LNCaP clone FGC (cell line): ENCODE measurements around the gene KNSTRN.

Experiments used
- DNase-seq: peaks from one replicate; pipeline ENCODE4 v3.0.0-alpha.2; 2011; ENCODE audit warnings: low read depth
- H3K4me3 ChIP-seq: 2 replicates; pipeline ENCODE4 v1.5.1; 2011; ENCODE audit warnings: mild to moderate bottlenecking, low read depth, low read length, control low read depth
- TF ChIP-seq, protein P1 (sequence below): IDR thresholded peaks from 2 replicates; pipeline ENCODE4 v1.5.1; 2012; ENCODE audit warnings: mild to moderate bottlenecking; ENCODE audit not compliant: control insufficient read depth, insufficient read depth; ENCODE audit errors: extremely low read depth

KNSTRN gene

DNA sequence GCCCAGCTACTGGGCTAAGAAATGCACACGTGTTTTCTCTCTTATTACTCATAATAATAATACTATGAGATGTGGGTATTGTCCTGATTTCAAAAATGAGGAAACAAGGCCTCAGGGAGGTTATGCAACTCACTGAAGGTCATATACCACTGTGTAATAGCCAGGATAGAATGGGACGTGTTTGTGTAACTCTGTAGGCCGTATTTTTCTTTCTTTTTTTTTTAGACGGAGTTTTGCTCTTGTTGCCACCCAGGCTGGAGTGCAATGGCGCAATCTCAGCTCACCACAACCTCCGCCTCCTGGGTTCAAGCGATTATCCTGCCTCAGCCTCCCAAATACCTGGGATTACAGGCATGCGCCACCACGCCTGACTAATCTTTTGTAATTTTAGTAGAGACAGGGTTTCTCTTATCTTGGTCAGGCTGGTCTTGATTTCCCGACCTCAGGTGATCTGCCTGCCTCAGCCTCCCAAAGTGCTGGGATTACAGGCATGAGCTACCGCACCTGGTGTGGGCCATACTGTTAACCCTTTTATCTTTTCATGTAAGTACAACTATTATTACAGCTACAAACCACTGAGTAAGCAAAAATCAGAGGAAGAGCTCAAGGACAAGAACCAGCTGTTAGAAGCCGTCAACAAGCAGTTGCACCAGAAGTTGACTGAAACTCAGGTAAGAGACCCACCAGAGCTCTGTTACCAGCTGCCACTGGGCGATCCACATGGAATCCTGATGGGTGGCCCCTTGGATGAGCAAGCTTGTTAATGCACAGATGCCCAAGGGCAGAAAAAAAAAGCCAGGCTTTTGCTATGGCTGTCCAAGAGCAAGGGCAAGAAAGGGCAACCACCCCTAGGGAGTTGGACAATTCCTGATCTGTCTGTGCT, 6.7 kb downstream of the KNSTRN start:
- DNase-seq, result no peak
- H3K4me3 ChIP-seq, result no peak overlapping the region
- TF ChIP-seq, protein P1, sequence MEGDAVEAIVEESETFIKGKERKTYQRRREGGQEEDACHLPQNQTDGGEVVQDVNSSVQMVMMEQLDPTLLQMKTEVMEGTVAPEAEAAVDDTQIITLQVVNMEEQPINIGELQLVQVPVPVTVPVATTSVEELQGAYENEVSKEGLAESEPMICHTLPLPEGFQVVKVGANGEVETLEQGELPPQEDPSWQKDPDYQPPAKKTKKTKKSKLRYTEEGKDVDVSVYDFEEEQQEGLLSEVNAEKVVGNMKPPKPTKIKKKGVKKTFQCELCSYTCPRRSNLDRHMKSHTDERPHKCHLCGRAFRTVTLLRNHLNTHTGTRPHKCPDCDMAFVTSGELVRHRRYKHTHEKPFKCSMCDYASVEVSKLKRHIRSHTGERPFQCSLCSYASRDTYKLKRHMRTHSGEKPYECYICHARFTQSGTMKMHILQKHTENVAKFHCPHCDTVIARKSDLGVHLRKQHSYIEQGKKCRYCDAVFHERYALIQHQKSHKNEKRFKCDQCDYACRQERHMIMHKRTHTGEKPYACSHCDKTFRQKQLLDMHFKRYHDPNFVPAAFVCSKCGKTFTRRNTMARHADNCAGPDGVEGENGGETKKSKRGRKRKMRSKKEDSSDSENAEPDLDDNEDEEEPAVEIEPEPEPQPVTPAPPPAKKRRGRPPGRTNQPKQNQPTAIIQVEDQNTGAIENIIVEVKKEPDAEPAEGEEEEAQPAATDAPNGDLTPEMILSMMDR, result no peak

DNA sequence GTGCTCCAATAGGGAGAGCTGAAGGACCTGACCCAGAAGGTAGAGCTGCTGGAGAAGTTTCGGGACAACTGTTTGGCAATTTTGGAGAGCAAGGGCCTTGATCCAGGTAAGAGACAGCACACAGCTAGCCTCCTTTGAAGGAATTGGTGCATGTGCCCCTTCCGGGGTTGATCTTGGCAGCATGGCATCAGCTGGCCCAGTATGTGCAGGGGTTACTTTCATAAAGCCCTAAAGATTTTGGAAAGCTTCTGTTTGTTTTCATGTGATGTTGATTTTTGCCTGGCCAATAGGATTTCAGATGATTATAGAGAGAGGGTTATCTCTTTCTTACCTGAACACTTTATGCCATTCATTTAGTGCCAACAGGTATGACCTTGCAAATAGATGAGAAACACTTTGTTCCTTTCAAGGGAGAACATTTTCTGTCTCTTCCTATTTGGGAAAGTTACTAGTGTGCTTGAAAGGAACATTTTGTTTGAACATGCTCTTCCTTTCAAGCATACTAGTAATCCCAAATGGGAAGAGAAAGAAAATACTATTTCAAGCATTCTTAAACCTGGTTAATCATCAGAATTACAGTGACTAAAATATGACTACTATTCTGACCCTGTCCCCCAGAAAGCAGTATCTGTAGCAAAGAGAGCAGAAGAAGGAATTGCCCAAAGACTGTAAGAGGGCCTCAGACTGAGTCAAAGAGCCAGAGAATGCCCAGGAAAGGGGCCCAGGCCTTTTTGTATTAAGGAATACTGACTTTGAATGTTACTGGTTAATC, 7.5 kb downstream of the KNSTRN start:
- H3K4me3 ChIP-seq, result no peak overlapping the region

GRCh38 chr15:40392986-40393948, 10.7 kb downstream of the KNSTRN start:
- no peak overlapping the region for H3K4me3 ChIP-seq

More for the DNA sequence above, 7.5 kb downstream of the KNSTRN start:
- peak; percentile 89 for DNase-seq
- TF ChIP-seq, protein P1, result no peak

GRCh38 chr15:40397688-40398412, 15.3 kb downstream of the KNSTRN start:
- TF ChIP-seq, protein P1, result no peak
- no peak for DNase-seq
- no peak overlapping the region for H3K4me3 ChIP-seq

More at GRCh38 chr15:40392986-40393948, 10.7 kb downstream of the KNSTRN start:
- no peak for DNase-seq
- TF ChIP-seq, protein P1, result no peak

DNA sequence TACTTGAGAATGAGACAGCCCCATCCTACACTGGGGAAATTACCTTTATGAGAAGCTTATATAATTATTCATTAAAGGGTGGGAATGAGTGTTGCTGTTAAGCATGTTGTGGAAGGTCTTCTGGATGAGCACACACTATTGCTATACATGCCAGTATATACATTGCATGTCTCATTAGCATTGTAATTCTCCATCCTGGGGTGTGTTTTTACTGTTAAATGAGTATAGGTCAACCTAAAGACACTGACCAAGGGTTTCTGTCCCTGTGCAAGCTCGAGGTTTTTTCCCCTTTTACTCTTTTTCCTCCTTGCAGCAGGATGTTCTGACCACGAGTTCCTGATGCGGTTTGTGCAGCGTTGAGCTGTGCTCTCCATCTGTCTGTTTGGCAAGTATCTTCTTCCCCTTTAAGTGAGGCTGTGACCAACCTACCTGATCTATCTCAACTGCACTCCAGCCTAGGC, 15.9 kb downstream of the KNSTRN start:
- no peak for DNase-seq
- no peak overlapping the region for H3K4me3 ChIP-seq
- TF ChIP-seq, protein P1, result no peak
